ENCODE results near the gene PSTPIP2. TPM values are rescaled to one million over a fixed set of nuclear protein-coding genes. Genes with fewer than 3 reads are reported as not detected.
A peak's percentile ranks its signal among the peaks of the same experiment; 100 is the strongest.

PSTPIP2 gene
- total and polyA plus RNA-seq, 2 of the 13 experiments (the other 11 are each of a cell fraction or from before 2014, with no cell fraction given): 0.25 to 0.27 TPM

DNA sequence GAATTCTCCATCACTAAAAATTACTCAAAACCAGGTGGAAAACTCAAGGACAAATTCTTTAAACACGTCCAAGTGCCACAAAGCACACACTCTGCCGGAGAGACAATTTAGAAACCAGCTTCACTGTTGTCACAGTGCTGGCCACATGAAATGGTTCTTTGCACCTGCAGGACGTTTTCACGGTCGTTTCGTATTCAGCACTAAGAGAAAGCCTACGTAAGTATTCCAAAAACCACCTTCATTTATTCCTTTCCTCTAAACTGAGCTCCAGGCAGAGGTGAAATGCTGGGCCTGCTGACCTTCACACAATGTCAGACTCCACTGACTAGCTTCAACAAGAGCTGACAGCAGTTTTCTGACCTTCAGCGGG lies 25.4 kb upstream of the PSTPIP2 start:
- FAIRE-seq (no peak), DNase-seq (ENCODE audit: low spot score) (no peak), ATAC-seq (peak; percentile 5; the same call in 2 of the 3 replicates)
- Histone ChIP-seq H2AFZ (ENCODE audit: low read length) (no peak overlapping the region), H3K79me2 (ENCODE audit: insufficient read depth, low read length) (peaks cover 52% of the 10 kb centered on the region), H3K36me3 (replicated peaks in 1 of 2; ENCODE audit: control insufficient read depth in 1 of 2, insufficient read depth in 2 of 2, low read length in 2 of 2) (peaks cover 1 to 22% of the 10 kb centered on the region in 2 experiments), H4K20me1 (ENCODE audit: insufficient read depth, low read length) (peaks cover 17% of the 10 kb centered on the region; the same call in 1 of the 2 replicates), H3K4me2 (ENCODE audit: low read depth, low read length) (peak overlapping the region; percentile 75), H3K27ac (ENCODE audit: extremely low read length, insufficient read depth, low read length) (peak overlapping the region; percentile 94), H3K27me3 (ENCODE audit: control insufficient read depth in 1 of 2, insufficient read depth in 2 of 2, low read length in 2 of 2) (no peaks in the 10 kb centered on the region; a peak in 1 of 5 replicates), H3K9me3 (ENCODE audit: low read length) (no peaks in the 10 kb centered on the region), H3K9ac (ENCODE audit: insufficient read depth, low read depth, low read length) (peak overlapping the region; percentile 96), H3K4me1 (ENCODE audit: insufficient read depth, low read length) (peaks cover 36% of the 10 kb centered on the region), H3K4me3 (replicated peaks in 1 of 3; ENCODE audit: insufficient read depth in 1 of 3, low read depth in 2 of 3, low read length in 3 of 3) (peak overlapping the region; percentile 91 to 98 (median 95))
- intact Hi-C loops (cut with micrococcal nuclease; ENCODE audit: unreplicated experiment) (no loop called here), in situ Hi-C loops (cut with HindIII; ENCODE audit: extremely low pct_ligation_motif_present, low pct_unique_long_range_greater_than_20kb) (no loop called here)
- whole genome bisulfite sequencing (ENCODE audit: low lambda C conversion rate): 0% methylated on average over 8 of the region's 8 CpGs
- TF ChIP-seq, protein P1, sequence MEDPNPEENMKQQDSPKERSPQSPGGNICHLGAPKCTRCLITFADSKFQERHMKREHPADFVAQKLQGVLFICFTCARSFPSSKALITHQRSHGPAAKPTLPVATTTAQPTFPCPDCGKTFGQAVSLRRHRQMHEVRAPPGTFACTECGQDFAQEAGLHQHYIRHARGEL (CRISPR knock-in tag; IDR thresholded peaks at IDR 0.05): no peak
- peak; percentile 3; the same call in 1 of the 2 replicates for TF ChIP-seq WIZ (CRISPR knock-in tag; IDR thresholded peaks at IDR 0.05)
- peak; percentile 7; the same call in 1 of the 2 replicates for TF ChIP-seq ATF5 (CRISPR knock-in tag; IDR thresholded peaks at IDR 0.05; ENCODE audit: low read depth)
- no peak for TF ChIP-seq RORA (CRISPR knock-in tag; IDR thresholded peaks at IDR 0.05)
- no TSS peak for BruUV-seq (replicated peaks)
- POLR2A ChIA-PET: interaction anchor here (0.9 to 2.0 kb wide), 3 partner anchors 15 to 24 kb away, joined by 3 to 15 read pairs (median 5); no protein-coding TSS in a partner anchor
- CTCF ChIA-PET (ENCODE audit: low intra/inter-chr PET ratio, low total read pairs): no interaction called here

DNA sequence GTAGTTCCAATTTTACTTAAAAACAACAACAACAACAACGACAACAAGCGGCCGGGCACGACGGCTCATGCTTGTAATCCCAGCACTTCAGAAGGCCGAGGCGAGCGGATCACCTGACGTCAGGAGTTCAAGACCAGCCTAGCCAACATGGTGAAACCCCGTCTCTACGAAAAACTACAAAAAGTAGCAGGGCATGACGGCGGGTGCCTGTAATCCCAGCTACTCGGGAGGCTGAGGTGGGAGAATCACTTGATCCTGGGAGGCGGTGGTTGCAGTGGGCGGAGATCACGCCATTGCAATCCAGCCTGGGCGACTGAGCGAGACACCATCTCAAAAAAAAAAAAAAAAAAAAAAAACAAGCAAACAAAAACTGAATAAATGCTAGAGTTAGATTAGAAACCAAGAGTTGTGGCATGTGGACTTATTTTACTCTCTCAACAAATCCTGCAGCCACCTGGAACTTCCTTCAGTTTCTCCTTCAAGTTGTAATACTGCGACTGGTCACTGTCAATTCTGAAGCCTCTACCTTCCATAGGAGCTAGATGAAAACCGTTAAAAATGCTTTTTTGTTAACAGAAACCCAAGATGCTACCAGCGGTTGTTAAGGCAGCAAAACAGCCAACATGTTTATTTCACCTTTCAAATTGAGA lies 24.7 kb upstream of the PSTPIP2 start:
- no peak for FAIRE-seq
- TSS peak; percentile 73 for BruUV-seq (replicated peaks)
- ChIA-PET POLR2A (interaction anchor here (1.2 to 2.0 kb wide), 2 partner anchors 14 to 23 kb away, joined by 5 to 15 read pairs; no protein-coding TSS in a partner anchor), CTCF (ENCODE audit: low intra/inter-chr PET ratio, low total read pairs) (no interaction called here)
- Histone ChIP-seq H2AFZ (ENCODE audit: low read length) (no peak overlapping the region), H3K4me1 (ENCODE audit: insufficient read depth, low read length) (peaks cover 36% of the 10 kb centered on the region), H4K20me1 (ENCODE audit: insufficient read depth, low read length) (peaks cover 17% of the 10 kb centered on the region; the same call in 1 of the 2 replicates), H3K4me3 (replicated peaks in 1 of 3; ENCODE audit: insufficient read depth in 1 of 3, low read depth in 2 of 3, low read length in 3 of 3) (peak overlapping the region; percentile 91 to 98 (median 95)), H3K27ac (ENCODE audit: extremely low read length, insufficient read depth, low read length) (peak overlapping the region; percentile 94), H3K4me2 (ENCODE audit: low read depth, low read length) (peak overlapping the region; percentile 75), H3K79me2 (ENCODE audit: insufficient read depth, low read length) (peaks cover 56% of the 10 kb centered on the region), H3K36me3 (replicated peaks in 1 of 2; ENCODE audit: control insufficient read depth in 1 of 2, insufficient read depth in 2 of 2, low read length in 2 of 2) (peaks cover 3 to 22% of the 10 kb centered on the region in 2 experiments), H3K9ac (ENCODE audit: insufficient read depth, low read depth, low read length) (peak overlapping the region; percentile 96), H3K9me3 (ENCODE audit: low read length) (no peaks in the 10 kb centered on the region), H3K27me3 (ENCODE audit: control insufficient read depth in 1 of 2, insufficient read depth in 2 of 2, low read length in 2 of 2) (no peaks in the 10 kb centered on the region; a peak in 1 of 5 replicates)
- no peak for ATAC-seq
- in situ Hi-C loops (cut with HindIII; ENCODE audit: extremely low pct_ligation_motif_present, low pct_unique_long_range_greater_than_20kb) (no loop called here), intact Hi-C loops (cut with micrococcal nuclease; ENCODE audit: unreplicated experiment) (no loop called here)
- DNase-seq (ENCODE audit: low spot score): no peak
- TF ChIP-seq CREB1 (IDR thresholded peaks at IDR 0.05) (0 out of 2 replicates have a peak, but pooled peaks have one; percentile 8), CREB1 (CRISPR knock-in tag; IDR thresholded peaks at IDR 0.05) (no peak), ZNF558 (CRISPR knock-in tag; IDR thresholded peaks at IDR 0.05; ENCODE audit: borderline replicate concordance) (0 out of 2 replicates have a peak, but pooled peaks have one; percentile 48), SRY (CRISPR knock-in tag; IDR thresholded peaks at IDR 0.05) (0 out of 2 replicates have a peak, but pooled peaks have one; percentile 26)
- TF ChIP-seq, protein P2, sequence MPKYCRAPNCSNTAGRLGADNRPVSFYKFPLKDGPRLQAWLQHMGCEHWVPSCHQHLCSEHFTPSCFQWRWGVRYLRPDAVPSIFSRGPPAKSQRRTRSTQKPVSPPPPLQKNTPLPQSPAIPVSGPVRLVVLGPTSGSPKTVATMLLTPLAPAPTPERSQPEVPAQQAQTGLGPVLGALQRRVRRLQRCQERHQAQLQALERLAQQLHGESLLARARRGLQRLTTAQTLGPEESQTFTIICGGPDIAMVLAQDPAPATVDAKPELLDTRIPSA (CRISPR knock-in tag; IDR thresholded peaks at IDR 0.05; ENCODE audit: borderline replicate concordance): no peak
- 17% methylated on average over 22 of the region's 22 CpGs for WGBS (ENCODE audit: low lambda C conversion rate)

Measured in HepG2 (cell line).